GM21576 (cell line): ENCODE results near the gene NOL4L.
A peak's percentile ranks its signal among the peaks of the same experiment; 100 is the strongest.

Experiments
- ATAC-seq: cut with Tn5 transposase; IDR thresholded peaks from one replicate; pipeline ENCODE4 v1.9.1; 2021; ENCODE audit warnings: mild to moderate bottlenecking, moderate library complexity; ENCODE audit not compliant: unreplicated experiment

Gene NOL4L

GRCh38 chr20:32527447-32528055 is 57.6 kb downstream of the NOL4L start:
- no peak for ATAC-seq

DNA sequence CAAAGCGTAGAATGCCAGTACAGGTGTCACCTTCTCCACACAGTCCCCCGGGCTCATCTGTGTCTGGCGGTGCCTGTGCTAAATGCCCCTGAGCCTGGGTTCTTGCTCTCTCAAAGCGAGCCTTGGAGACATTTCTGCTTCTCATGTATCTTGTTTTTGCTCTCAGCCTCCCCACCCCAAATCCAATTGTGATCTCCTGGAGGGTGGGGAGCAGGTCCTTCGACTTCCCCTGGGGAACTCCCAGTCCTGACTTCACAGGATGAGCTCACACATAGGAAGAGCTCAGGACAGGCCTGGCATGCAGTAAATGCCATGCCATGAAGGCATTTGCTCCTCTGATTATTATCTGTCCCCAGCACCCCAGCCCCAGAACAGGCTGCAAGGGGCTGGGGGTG is 58.1 kb downstream of the NOL4L start:
- ATAC-seq: no peak

DNA sequence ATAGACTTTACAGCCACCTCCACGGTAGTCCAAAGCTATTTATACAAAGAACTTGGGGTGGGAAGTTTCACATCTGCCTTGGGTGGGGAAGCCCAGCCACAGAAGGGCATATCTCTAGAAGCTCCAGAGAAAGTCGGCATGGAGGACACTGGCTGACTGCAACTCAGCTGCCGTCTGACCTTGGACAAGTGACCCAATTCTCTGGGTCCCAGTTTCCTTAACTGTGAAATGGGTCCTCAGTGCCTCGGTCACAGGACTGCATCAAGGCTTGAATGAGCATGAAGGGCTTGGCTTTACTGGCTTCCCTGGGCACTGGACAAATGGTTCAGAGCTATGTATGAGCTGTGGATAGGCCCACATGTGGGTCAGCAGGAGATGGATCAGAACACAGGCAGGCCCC is 58.6 kb downstream of the NOL4L start:
- ATAC-seq: no peak

GRCh38 chr20:32526125-32526524 is 59.0 kb downstream of the NOL4L start:
- no peak for ATAC-seq

GRCh38 chr20:32524829-32525501 is 60.2 kb downstream of the NOL4L start:
- ATAC-seq: no peak

- no peak for ATAC-seq
Observed at GRCh38 chr20:32523613-32524213, 61.4 kb downstream of the NOL4L start.

DNA sequence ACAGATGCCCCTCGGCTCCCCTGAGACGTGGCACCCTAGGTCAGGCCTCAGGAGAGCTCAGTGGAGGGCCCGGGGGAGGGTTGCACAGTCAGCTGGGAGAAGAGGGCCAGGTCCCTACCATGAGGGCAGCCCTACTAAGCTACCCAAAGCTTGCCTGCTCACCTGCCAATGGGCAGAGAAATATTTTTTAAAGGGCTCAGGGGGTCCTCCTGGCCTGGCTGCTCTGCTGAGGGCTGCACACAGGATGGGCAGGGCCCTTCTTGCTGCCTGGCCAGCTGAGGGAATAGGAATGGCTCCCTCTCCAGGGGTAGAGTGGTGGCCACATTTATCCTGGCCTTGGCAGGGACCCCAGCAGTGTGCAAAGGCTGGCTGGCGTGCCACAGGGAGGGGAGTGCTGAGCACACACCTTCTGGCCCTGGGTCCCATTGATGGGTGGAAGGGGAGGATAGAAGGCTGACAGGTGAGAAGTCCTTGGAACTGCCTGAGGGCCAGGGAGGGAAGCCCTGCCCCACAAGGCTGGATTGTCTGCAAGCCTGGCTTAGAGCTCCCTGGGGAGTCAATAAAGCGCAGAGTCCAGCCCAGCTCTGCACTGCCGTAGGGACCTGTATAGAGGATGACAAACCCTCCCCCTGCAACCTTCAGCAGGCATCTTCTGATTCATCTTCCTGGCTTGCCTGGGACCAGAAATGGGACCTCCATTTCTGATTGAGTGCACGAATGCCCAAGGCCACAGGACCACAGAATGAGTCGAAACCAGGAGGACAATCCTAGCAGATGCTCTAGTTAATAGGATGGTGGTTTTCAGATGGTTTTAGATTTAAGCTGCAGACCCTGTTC is 62.1 kb downstream of the NOL4L start:
- ATAC-seq: no peak

- ATAC-seq: no peak
Observed at GRCh38 chr20:32522526-32522775, 62.7 kb downstream of the NOL4L start.

GRCh38 chr20:32521780-32522525 is 63.2 kb downstream of the NOL4L start:
- ATAC-seq: peak; percentile 49

DNA sequence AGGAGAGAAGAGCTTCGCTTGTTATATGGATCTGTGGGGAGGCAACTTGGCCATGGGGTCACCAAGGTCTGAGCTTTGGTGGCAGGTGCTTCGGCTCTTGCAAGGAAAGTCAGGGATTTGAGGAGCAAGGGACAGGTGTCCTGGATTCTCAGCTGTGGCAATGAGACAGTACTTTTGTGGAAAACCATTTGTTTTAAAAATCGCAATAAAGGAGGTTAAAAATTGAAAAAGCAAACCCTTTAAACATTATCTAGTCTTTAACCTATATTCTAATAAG is 64.3 kb downstream of the NOL4L start:
- no peak for ATAC-seq

DNA sequence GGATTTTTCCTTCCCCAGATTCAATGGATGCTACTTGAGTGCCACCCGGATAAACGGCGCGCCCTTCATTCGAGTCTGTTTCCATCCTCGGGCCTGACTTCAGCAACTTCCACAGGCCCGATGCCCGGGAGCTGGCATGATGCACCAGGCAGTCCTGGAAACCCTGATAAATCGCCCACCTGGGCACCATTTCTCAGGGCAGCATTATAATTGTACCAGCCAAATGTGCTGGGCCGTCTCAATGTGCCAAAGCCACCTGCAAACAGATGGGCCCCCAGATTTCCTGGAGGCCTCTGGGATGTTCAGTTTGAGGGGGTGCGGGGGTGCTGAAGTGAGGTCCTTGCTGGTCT is 65.8 kb downstream of the NOL4L start:
- ATAC-seq: no peak

DNA sequence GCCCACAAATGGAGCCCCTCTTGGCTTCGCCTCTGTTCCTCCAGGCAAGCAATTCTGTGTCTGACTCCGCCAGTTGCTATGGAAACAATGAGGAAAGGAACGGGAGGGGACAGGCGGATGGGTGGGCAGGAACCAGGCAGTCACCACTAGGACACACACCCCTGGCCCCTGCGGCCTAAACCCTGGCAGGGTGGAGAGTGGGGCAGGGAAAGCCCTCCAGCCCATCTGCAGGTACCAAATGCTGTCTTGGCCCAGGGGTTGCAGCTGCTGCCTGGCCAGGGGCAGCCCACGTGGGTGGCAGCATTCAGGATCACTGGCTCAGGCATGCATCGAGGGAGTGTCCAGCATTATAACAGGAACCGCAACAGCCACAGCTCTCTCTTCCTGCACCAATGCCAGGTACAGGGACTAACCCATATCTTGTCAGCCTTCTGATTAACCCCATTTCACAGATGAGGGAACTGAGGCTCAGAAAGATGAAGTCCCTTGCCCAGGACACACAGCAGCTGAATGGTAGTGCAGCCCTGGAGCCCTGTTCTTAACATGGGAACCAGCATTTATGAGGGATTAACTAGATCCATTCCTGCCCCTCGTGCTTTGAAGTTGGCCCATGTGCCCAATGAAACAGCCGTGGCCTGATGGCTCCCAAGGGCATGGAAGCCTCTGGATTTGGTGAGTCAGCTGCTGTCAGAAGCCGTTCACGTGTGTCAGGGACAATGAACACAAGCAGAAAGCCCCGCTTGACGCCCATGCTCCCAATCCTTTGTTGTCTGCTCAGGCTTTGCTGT is 66.3 kb downstream of the NOL4L start:
- no peak for ATAC-seq

DNA sequence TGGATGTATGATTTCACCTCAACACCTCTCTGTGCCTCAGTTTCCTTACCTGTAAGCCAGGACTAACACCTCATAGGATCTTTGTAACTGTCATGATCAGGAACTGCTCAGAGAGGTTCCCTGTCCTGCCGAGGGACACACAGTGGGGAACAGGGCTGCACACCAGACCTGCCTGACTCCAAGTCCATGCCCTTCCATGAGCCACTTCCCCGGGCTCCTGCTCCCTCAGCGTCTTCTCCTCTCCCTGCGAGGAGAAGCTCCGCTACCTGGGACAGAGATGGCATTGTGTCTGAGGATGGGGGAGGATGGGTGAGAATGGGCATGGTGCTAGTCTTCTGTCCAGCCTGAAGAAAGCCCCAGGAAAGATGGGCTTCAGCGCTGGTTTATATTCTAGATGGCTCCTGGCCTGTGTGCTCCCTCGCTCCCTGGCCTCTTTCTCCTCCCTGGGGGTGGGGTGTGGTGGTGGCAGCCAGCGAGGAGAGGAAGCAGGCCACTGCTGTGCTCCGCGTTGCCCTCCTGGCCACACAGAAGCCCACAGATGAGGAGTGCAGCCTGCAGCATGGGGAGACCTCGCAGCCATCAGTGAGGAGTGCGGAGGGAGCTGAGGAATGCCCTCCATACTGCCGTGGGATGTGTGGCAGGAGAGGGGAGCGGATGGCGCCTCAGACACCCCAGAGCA is 67.1 kb downstream of the NOL4L start:
- no peak for ATAC-seq

GRCh38 chr20:32517518-32517873 is 67.6 kb downstream of the NOL4L start:
- no peak for ATAC-seq

DNA sequence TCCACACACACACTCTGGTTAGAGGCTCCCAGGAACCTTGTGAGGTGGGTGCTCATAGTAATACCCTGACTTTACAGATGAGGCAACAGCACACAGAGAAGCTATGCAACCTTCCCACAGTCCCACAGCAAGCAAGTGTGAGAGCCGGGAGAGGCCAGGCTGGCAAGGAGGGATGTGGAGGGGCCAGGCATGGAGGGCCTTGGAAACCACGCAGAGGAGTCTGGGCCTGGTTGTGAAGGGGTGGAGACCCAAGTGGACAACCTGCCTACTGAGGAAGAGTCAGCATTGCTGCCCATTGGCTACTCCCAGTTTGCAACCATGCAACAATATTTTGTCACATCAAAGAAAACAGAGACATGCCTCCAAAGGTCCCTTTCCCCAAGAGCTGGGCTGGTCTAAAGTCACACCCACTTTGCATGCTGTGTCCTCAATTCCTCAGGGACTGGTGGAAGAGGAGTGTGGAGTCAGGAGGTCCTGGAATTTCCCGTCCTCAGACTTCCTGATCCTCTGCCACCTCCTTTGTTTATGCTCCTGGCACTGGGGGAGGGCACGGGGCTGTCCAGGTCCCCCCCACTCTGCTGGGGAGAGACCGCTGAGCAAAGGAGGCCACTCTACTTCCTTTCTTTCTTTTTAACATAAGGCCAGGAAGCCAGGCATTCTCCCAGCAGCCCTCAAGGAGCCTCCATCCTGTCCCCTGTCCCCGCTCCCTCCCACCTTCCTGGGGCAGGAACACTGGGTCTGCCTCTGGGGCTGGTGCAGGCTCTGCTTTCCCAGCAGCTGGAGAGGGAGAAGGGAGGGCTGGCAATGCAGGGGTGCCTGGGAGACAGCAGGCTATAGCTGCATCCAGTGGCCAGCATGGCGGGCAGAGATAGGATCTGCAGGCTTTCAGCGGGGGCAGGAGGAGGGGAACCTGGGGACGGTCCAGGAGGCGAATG is 68.3 kb downstream of the NOL4L start:
- ATAC-seq: no peak

DNA sequence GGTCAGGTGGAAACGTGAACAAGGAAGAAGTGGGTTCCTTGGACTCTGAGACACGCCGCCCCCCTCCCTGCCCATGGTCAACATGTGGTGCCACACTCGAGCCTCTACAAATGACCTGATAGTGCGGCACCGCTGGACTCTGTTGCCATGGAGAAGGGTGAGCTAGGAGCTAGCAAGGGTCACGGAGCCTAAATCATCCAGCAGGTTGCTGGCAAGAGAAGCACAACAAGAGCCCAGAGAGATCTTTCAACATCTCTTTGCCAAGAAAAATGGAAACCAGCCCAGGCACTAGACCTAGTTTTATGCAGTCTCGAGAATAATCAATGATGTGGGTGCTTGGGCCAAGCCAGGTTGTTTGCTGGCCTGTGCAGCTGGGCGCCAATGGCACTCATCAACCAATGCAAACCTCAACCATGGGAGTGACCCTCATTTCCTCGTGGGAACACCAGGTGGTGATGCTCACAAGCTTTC is 69.5 kb downstream of the NOL4L start:
- ATAC-seq: no peak

GRCh38 chr20:32514760-32515159 is 70.4 kb downstream of the NOL4L start:
- no peak for ATAC-seq

- ATAC-seq: no peak
Observed at GRCh38 chr20:32513031-32513866, 71.9 kb downstream of the NOL4L start.
